Measurements from ENCODE around the gene IYD. TPM values are rescaled to one million over a fixed set of nuclear protein-coding genes. Genes with fewer than 3 reads are reported as not detected.
A peak's percentile ranks its signal among the peaks of the same experiment; 100 is the strongest.

IYD gene
- total and polyA plus RNA-seq, 9 of the 15 experiments (the other 6 are each of a cell fraction or from before 2014, with no cell fraction given) = not detected

GRCh38 chr6:150323205-150323604 lies 45.6 kb upstream of the IYD start (continued):
- no peak; the same call in 1 of the 2 replicates for TF ChIP-seq REST (IDR thresholded peaks at IDR 0.05; ENCODE audit: borderline replicate concordance)
- TF ChIP-seq REST (CRISPR knock-in tag; IDR thresholded peaks at IDR 0.05; ENCODE audit: low read depth) = no peak
- TF ChIP-seq RBM15 (IDR thresholded peaks at IDR 0.05; ENCODE audit: insufficient read depth, low read length) = no peak
- TF ChIP-seq KLF6 (CRISPR knock-in tag; IDR thresholded peaks at IDR 0.05; ENCODE audit: borderline replicate concordance) = 0 out of 2 replicates have a peak, but pooled peaks have one; percentile 14
- TF ChIP-seq TEAD4 (IDR thresholded peaks at IDR 0.05; ENCODE audit: low read length) = peak; percentile 67; the same call in 1 of the 2 replicates
- no peak for TF ChIP-seq TEAD4 (CRISPR knock-in tag; IDR thresholded peaks at IDR 0.05; ENCODE audit: borderline replicate concordance)
- TF ChIP-seq TAF15 (IDR thresholded peaks at IDR 0.05; ENCODE audit: low read depth, low read length) = no peak
- peak; percentile 75; the same call in 1 of the 2 replicates for TF ChIP-seq CTBP1 (IDR thresholded peaks at IDR 0.05; ENCODE audit: borderline replicate concordance)
- 0 out of 2 replicates have a peak, but pooled peaks have one; percentile 22 for TF ChIP-seq ELF2 (CRISPR knock-in tag; IDR thresholded peaks at IDR 0.05)
- no peak for TF ChIP-seq MEF2A (IDR thresholded peaks at IDR 0.05; ENCODE audit: control insufficient read depth, low read depth, low read length)
- no peak for TF ChIP-seq ESRRA (IDR thresholded peaks at IDR 0.05; ENCODE audit: borderline replicate concordance, low read depth)
- TF ChIP-seq ZNF134 (CRISPR knock-in tag; conservative IDR thresholded peaks at IDR 0.05) = 0 out of 2 replicates have a peak, but pooled peaks have one; percentile 30
- no peak for TF ChIP-seq VEZF1 (CRISPR knock-in tag; IDR thresholded peaks at IDR 0.05)
- TF ChIP-seq MXI1 (IDR thresholded peaks at IDR 0.05; ENCODE audit: low read depth, low read length) = no peak
- TF ChIP-seq MTA3 (IDR thresholded peaks at IDR 0.05; ENCODE audit: borderline replicate concordance) = no peak; the same call in 1 of the 2 replicates
- TF ChIP-seq TFAP4 (CRISPR knock-in tag; IDR thresholded peaks at IDR 0.05; ENCODE audit: borderline replicate concordance) = no peak
- peak; percentile 89 to 92 for TF ChIP-seq TRIM24 (IDR thresholded peaks at IDR 0.05)
- TF ChIP-seq ZNF444 (CRISPR knock-in tag; IDR thresholded peaks at IDR 0.05) = no peak
- TF ChIP-seq KDM2B (CRISPR knock-in tag; IDR thresholded peaks at IDR 0.05) = no peak

Data from K562 (cell line).